BE2C (cell line): ENCODE measurements around the gene MS4A15.

Experiments
- DNase-seq: peaks from one replicate; pipeline ENCODE4 v3.0.0-alpha.2; 2020
- H3K27me3 ChIP-seq: fragments of 250-450 bp; sonication (Bioruptor Pico); 2 replicates; pipeline ENCODE4 v1.5.1; 2020; ENCODE audit warnings: mild to moderate bottlenecking
- H3K36me3 ChIP-seq: fragments of 250-450 bp; sonication (Bioruptor Pico); 2 replicates; pipeline ENCODE4 v1.5.1; 2020; ENCODE audit warnings: mild to moderate bottlenecking
- H3K4me1 ChIP-seq: fragments of 250-450 bp; sonication (Bioruptor Pico); 2 replicates; pipeline ENCODE4 v1.5.1; 2020
- H3K4me3 ChIP-seq: 2 replicates; pipeline ENCODE4 v1.5.1; 2011; ENCODE audit warnings: low read depth, low read length
- H3K9me3 ChIP-seq: fragments of 250-450 bp; sonication (Bioruptor Pico); 2 replicates; pipeline ENCODE4 v1.5.1; 2020
- TF ChIP-seq, protein P1 (sequence below): IDR thresholded peaks from 2 replicates; pipeline ENCODE4 v1.5.1; 2012; ENCODE audit warnings: mild to moderate bottlenecking, low read depth, low read length

The MS4A15 gene

DNA sequence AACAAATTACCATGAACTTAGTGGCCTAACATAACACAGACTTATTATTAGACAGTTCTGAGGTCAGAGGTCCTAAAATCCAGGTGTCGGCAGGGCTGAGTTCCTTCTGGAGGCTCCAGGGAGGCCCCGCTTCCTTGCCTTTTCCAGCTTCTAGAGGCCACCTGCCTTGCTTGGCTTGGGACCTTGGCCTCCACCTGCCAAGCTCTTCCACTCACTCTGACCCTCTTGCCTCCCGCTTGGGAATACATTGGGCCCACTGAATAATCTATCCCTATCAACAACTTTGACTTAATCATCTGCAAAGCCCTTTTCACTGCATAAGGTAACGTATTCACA is 25.3 kb downstream of the MS4A15 start:
- no peak for DNase-seq
- TF ChIP-seq, protein P1, sequence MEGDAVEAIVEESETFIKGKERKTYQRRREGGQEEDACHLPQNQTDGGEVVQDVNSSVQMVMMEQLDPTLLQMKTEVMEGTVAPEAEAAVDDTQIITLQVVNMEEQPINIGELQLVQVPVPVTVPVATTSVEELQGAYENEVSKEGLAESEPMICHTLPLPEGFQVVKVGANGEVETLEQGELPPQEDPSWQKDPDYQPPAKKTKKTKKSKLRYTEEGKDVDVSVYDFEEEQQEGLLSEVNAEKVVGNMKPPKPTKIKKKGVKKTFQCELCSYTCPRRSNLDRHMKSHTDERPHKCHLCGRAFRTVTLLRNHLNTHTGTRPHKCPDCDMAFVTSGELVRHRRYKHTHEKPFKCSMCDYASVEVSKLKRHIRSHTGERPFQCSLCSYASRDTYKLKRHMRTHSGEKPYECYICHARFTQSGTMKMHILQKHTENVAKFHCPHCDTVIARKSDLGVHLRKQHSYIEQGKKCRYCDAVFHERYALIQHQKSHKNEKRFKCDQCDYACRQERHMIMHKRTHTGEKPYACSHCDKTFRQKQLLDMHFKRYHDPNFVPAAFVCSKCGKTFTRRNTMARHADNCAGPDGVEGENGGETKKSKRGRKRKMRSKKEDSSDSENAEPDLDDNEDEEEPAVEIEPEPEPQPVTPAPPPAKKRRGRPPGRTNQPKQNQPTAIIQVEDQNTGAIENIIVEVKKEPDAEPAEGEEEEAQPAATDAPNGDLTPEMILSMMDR: no peak
- Histone ChIP-seq H3K4me1 (no peaks in the 10 kb centered on the region), H3K36me3 (no peaks in the 10 kb centered on the region), H3K27me3 (no peaks in the 10 kb centered on the region), H3K4me3 (no peak overlapping the region), H3K9me3 (no peaks in the 10 kb centered on the region)

DNA sequence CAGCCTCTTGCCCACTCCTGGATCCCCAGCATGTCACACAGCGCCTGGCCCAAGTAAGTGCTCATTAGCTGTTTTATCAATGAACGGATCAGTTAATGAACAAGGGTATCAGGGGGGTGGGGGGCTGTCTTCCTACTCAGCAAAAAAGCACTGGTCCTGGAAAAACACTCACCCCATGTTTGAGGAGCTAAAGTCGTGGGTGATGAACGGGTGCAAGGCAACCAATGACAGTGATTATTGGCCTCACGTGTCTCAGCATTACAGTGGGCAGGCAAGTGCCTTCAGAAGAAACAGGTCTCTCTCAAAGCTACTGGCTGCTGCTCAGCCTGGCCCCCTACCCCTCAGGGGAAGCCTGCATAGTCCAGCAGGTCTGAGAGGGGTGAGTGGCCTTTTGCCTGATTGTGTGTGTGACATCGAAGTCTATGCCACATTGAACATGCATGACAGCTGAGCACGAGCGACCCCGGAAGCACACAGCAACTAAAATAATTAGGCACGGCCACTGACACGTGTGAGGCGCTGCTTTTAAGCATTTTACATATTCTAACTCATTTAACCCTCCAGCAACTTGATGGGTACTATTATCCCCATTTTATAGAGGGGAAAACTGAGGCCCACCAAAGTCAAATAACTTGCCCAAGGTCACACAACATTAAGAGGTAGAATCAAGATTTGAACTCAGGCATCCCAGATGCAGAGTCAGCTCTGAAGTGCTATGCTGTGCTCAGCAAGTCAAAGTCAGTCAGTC is 25.9 kb downstream of the MS4A15 start:
- Histone ChIP-seq H3K36me3 (no peaks in the 10 kb centered on the region), H3K27me3 (no peaks in the 10 kb centered on the region)
- TF ChIP-seq, protein P1: no peak

DNA sequence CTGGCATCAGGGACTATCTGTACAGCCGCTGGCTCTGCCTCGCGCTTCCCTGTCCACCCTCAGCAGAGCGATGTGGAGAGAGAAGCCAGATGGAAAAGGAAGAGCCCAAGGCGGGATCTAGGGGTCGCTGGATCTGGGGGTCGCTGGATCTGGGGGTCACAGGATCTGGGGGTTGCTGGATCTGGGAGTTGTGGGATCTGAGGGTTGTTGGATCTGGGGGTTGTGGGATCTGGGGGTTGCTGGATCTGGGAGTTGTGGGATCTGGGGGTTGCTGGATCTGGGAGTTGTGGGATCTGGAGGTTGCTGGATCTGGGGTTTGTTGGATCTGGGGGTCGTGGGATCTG is 26.4 kb downstream of the MS4A15 start:
- Histone ChIP-seq H3K36me3 (no peaks in the 10 kb centered on the region), H3K4me3 (no peak overlapping the region), H3K4me1 (no peaks in the 10 kb centered on the region), H3K27me3 (no peaks in the 10 kb centered on the region), H3K9me3 (no peaks in the 10 kb centered on the region)
- DNase-seq: no peak
- TF ChIP-seq, protein P1: no peak

More for the DNA sequence above, 25.9 kb downstream of the MS4A15 start:
- no peak for DNase-seq
- Histone ChIP-seq H3K9me3 (no peaks in the 10 kb centered on the region), H3K4me3 (no peak overlapping the region), H3K4me1 (no peaks in the 10 kb centered on the region)

DNA sequence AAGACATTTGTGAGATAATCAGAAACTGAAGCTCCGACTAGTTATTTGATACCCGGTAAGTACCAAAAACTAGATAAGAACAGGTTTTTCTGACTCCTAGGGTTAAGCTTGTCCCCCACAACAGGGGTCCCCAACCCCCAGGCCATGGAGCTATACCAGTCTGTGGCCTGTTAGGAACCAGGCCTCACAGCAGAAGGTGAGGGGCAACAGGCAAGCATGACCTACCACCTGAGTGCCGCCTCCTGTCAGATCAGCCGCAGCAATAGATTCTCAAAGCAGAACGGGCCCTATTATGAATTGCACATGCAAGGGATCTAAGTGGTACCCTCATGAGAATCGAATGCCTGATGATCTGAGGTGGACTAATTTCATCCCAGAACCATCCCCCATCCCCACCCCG is 27.2 kb downstream of the MS4A15 start:
- Histone ChIP-seq H3K9me3 (no peaks in the 10 kb centered on the region), H3K4me1 (no peaks in the 10 kb centered on the region), H3K4me3 (no peak overlapping the region), H3K27me3 (no peaks in the 10 kb centered on the region), H3K36me3 (no peaks in the 10 kb centered on the region)
- DNase-seq: no peak
- TF ChIP-seq, protein P1: no peak

DNA sequence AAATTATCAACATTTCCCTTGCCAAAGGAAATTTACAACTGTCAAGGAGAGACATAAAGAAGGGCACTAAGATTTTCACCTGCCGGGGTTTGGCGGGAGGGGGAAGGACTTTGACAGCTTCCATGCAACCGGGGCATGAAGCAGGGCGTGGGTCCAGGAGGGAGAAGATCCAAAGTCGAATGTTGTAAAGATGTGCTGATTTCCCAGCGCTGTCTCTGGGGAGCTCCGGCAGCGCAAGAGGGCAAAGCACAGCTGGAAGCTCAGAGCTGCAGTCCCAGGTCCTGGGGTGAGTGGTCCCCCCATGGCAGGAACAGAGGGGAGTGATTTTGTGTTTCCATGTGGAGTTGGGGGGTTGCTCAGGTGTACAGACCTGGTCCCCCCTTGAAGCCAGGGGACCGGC is 28.5 kb downstream of the MS4A15 start, which contains the start of gene MS4A10:
TSS of gene MS4A10 (plus strand) at position 198 of the 400 bp plus-strand sequence. CDS start 5,003 bp downstream, outside the sequence.
- no peak for DNase-seq
- Histone ChIP-seq H3K36me3 (no peaks in the 10 kb centered on the region), H3K4me3 (no peak within 1 kb of the TSS), H3K9me3 (no peaks in the 10 kb centered on the region), H3K4me1 (no peaks in the 10 kb centered on the region), H3K27me3 (no peaks in the 10 kb centered on the region)
- TF ChIP-seq, protein P1: no peak

DNA sequence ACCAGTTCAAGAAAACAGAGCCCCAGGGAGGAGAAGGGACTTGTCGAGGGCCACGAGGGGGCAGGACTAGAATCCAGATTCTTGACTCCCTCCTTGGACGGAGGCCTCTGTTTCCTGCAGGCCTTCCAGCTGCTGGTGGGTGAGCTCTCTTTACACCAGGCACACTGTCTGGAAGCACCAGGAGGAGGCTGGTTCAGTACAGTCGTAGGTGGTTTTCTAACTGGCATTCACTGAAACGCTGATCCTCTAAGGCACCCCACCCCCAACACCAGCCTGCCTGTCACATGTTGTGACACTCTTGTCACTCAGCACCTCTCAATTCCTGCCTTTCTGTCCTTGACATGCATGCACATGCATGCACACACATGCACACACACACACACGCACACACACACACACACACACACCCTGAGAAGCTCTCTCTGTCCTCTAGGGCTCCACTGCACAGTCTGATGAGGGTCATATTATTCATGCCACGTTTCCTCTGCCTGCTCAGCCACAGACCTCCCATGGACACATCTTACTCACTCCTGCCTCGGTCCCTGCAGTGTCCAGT is 29.2 kb downstream of the MS4A15 start:
- DNase-seq: no peak

More for the DNA sequence above, 29.2 kb downstream of the MS4A15 start:
- no peak overlapping the region for H3K4me3 ChIP-seq
- H3K36me3 ChIP-seq: no peaks in the 10 kb centered on the region
- TF ChIP-seq, protein P1: no peak
- H3K9me3 ChIP-seq: no peaks in the 10 kb centered on the region
- no peaks in the 10 kb centered on the region for H3K4me1 ChIP-seq
- H3K27me3 ChIP-seq: no peaks in the 10 kb centered on the region
